GM21619 (cell line): ENCODE measurements around the gene PRR7.
"Not testable (repeated sequence)": the region's sequence is repeated elsewhere in the genome, so short reads cannot be mapped to it uniquely, and the experiment has no call there.

ENCODE experiments used
- ATAC-seq: cut with Tn5 transposase; IDR thresholded peaks from one replicate; pipeline ENCODE4 v1.9.1; 2021; ENCODE audit not compliant: unreplicated experiment

PRR7 gene

DNA sequence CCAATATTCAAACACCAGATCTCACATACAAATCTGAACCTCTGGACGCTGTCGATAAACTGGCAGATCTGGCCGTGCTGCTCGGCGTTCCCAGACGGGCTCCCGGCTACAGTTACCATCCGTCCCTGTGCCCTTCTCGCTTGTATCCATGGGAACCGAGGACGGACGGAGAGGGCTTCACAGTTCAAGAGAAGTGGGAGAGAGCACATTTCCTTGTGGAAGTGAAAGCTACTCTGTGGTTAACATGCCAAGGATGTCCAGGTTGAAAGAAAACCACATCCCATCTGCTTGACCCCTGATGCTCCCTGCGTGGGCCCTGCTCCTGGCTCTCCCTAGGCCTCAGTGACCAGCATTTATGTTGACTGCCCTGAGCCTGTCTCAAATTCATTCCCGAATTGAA, 33.2 kb downstream of the PRR7 start:
- ATAC-seq: no peak

DNA sequence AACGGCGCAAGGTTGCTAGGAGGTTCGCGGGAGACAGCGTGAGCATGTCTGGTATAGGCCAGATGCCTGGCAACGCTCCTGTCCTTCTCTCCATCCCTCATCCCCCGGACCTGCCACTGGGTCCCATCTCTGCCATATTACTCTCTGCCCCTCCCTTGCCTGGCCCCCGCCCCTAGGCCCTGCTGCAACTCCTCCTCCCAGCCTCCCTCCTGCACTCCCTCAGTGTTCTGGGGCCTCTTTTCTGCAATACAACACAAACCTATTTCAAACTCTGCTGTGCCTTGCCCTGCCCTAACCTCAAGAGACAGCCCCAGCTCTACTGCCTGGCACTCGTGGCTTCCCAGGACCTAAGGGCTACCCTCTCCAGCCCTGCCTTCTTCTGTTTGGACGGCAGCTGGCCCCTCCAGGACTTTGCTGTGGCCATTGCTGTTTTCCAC, 35.8 kb downstream of the PRR7 start:
- no peak for ATAC-seq

GRCh38 chr5:177483042-177483441, 36.4 kb downstream of the PRR7 start:
- ATAC-seq: no peak

- ATAC-seq: no peak
Measured at GRCh38 chr5:177483994-177484901, 37.6 kb downstream of the PRR7 start.

DNA sequence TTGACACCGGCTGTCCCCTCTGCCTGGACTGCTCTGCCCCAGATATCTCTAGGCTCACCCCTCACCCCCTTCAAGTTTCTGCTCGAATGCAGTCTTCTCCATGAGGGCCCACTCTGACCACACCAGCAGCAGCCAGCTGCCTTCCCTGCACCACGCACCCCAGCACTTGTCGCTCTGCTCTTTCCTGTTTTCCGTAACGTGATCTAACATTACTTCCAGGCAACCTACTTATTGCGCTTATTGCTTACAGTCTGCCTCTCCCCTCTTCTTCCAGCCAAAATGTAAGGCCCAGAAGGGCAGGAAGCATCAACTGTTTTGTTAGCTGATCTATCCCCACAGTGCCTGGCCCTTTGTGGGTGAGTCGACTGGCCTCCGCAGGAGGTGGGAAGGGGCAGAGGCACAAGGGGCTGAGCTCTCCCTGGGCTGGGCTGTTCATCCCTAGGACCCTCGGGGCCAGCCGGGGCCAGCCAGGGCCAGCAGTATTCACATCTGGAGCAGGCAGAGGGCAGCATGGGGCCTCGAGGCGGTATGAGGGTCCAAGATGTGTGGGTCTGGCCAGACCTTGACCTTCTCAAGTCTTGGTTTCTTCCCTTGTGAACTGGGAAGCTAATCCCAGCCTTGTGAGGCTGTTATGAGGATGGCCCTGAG, 38.4 kb downstream of the PRR7 start:
- no peak for ATAC-seq

DNA sequence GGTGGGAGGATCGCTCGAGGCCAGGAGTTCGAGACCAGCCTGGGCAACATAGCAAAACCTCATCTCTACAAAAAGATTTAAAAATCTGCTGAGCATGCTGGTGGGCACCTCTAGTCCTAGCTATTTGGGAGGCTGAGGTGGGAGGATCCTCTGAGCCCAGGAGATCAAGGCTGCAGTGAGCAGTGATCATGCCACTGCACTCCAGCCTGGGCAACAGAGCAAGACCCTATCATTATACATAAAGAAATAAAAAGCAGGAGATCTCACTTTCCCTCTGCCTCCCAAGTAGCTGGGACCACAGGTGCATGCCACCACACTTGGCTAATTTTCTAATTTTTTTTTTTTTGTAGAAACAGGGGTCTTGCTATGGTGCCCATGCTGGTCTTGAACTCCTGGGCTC, 39.1 kb downstream of the PRR7 start:
- ATAC-seq: not testable (repeated sequence)

- no peak for ATAC-seq
Measured at GRCh38 chr5:177486256-177486655, 39.6 kb downstream of the PRR7 start.

DNA sequence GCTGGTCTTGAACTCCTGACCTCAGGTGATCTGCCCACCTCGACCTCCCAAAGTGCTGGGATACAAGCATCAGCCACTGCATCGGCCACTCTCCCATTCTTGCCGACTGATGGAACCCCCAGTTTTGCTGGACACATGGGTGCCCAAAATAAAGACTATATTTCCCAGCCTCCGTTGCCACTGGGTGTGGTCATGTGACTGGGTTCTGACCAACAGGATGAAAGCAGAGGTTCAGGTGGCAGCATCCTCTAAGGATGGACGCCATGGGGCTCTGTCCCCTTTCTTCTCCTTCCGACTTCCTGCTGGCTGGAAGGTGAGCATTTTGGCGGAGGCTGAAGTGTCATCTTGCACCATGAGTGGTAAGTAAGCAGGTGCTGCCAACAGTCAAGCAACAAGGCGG, 40.5 kb downstream of the PRR7 start:
- no peak for ATAC-seq

DNA sequence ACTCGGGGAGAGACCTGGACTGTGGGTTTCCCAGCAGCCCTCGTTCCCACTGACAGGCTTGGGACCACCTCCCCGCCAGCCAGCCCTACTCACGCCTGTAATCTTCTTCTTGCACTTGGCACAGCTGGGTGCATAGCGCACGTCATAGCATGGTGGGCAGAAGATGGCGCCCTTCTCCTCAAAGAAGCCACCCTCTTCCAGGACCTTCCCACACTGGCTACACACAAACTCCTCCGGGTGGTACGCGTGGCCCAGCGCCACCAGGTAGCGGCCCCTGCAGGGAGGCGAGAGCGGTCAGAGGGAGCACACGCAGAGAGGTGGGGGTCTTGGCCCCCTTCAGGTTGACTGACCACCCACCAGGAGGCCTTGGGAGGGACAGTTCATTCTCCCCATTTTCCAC, 41.4 kb downstream of the PRR7 start:
- ATAC-seq: no peak

DNA sequence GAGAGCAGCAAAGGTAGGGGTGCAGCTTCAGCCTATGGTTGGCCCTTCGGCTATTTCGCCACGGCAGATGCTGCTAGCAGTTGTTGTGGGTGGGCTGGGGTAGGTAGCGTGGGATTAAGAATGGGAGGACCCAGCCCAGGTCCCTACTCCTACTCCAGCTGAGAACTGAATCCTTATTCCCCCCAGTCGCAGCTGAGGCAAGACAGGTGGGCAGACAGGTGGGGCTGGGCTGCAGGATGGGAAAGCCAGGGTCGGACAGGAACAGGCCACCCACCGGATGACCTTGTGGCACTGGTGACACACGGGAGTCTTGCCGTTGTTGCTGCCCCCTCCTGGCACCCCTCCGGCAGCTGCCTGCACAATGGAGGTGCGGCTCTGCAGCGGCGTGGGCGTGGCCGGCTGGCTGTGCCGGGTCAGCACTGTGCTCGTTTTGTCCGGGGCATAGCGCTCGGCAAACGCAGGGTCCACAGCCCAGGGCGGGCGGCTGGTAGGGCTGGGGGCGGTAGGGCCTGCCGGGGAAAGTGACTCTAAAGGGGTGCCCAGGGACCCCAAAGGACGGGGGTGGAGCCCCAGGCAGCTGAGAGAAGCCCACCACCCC, 42.6 kb downstream of the PRR7 start:
- no peak for ATAC-seq

- no peak for ATAC-seq
Measured at GRCh38 chr5:177490311-177490991, 43.8 kb downstream of the PRR7 start.

DNA sequence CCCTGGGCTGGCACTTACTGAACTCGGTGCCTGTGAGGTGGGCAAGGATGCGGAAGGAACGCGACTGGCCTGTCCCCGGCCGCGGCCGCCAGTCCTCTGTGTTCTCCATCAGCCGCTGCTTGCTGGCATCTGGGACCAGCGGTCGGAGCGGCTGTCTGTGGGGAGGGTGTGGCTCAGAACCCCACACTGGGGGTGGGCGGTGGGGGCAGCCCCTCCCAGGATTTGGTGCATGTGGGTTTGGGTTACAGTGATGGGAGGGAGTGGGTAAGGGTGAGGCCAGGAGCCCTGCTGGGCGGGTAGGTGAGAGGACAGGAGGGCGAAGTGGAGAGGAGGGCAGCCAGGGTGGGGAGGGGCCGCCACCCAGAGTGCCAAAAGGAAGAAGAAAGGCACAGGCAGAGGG, 44.4 kb downstream of the PRR7 start:
- no peak for ATAC-seq

DNA sequence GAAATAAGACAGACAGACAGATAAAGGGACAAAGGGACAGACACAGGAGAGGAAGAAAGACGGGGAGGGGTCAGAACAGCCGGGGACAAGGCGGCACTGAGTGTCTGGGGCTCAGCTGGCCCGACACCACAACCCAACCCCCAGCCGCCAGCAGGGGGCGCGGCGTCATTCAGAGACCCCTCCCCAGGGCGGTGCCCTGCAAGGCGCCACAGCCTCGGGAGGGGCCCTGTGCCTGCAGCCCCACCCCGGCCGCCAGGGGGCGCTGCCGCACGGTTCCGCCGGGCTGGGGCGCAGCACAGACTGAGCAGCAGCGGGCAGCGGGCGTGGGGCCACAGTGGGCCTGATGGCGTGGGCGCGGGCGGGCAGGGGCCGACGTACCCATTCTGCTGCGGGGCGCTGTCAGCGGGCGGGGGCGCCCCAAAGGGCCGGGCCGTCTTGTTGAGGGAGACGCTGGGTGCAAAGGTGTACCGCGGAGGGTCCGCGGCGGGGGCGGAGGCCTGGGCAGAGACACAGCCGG, 44.9 kb downstream of the PRR7 start:
- no peak for ATAC-seq

- ATAC-seq: no peak
Measured at GRCh38 chr5:177491983-177492746, 45.6 kb downstream of the PRR7 start.

DNA sequence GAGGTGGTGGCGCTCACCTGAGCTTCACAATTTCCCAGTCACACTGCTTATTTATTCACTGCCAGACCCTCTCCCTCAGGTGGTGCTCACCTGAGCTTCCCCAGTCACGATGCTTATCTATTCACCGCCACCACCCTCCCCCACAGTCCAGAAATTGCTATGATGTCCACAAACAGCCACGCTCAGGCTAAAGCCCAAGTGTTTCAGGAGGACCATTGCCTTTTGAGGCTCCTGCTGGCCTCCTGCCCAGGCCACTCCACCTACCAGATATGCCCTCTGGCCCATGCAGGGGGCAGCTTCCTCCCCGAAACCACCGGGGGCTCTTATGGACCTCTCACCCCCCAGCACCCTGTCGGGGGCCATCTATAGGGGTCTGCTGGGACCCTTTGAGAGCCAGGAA, 46.2 kb downstream of the PRR7 start:
- no peak for ATAC-seq

GRCh38 chr5:177493795-177494345, 47.3 kb downstream of the PRR7 start:
- ATAC-seq: no peak

GRCh38 chr5:177494346-177495195, 48.0 kb downstream of the PRR7 start:
- ATAC-seq: no peak

DNA sequence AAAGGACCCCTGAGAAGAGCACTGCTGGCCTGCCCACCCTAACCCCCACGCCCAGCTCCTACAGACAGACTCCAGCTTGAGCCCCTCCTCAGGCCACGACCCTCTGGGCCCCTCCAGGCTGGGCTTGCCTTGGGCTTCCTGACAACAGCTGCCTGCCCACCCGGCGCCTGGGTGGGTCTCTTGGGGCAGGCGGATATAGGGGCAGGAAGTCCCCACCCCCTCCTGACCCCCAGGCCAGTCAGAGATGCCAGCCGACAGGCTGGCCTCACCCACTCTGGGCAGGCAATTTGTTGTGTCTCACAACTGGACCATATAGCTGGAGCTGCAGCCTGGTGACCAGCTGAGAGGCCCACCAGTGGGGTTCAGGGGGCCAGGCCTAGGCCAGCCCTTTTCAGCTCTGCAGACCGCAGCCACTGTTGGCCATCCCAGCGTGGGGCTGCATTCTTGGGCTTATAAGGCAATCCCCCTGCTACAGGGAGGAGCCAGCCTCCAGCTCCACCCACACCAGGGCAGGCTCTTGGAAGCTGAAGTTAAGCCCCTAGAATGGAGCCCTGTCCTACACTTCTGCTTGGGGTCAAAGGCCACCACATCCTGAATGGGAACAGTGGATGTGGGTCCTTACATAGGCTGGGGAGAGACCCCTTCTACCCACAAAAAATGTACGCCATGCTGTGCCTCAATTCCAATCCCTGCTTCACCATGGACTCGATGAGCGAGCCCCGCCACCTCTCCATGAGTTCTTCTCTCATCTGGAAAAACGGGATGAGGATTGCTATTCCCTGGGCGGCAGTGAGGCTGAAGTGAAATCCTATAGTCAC, 48.8 kb downstream of the PRR7 start:
- no peak for ATAC-seq
